Mesenteric fat pad (tissue), 1 donor: ENCODE measurements around the gene MIER2. TPM values are rescaled to one million over a fixed set of nuclear protein-coding genes. Genes with fewer than 3 reads are reported as not detected.

ENCODE experiments used
- DNase-seq: peaks from one replicate; pipeline ENCODE4 v3.0.0-alpha.2; 2020; ENCODE audit warnings: low spot score
- total RNA-seq: library from RNA; stranded (reverse); fragmentation: NEBNext Ultra II Directional; extraction: Animal tissue kit (Norgen Biotek cat#: 25700); gene quantifications from one replicate; pipeline ENCODE4 v1.2.1, GENCODE V29; 2021
- donor health status: DM: yes; HTN: yes; CAD: no.

MIER2 gene
- total RNA-seq, 1 donor from 2014 or later = 53.5 TPM

- peak; percentile 47 for DNase-seq
These were observed 10.1 kb downstream of the MIER2 start for GRCh38 chr19:334296-335071.

GRCh38 chr19:330503-330902 lies 14.1 kb downstream of the MIER2 start:
- DNase-seq = peak; percentile 28

GRCh38 chr19:329876-330275 lies 14.7 kb downstream of the MIER2 start:
- peak; percentile 49 for DNase-seq

GRCh38 chr19:328025-328505 lies 16.5 kb downstream of the MIER2 start:
- no peak for DNase-seq

GRCh38 chr19:327291-328024 lies 17.1 kb downstream of the MIER2 start:
- DNase-seq = peak; percentile 59

GRCh38 chr19:326871-327270 lies 17.7 kb downstream of the MIER2 start:
- peak; percentile 84 for DNase-seq

GRCh38 chr19:325937-326565 lies 18.5 kb downstream of the MIER2 start:
- peak; percentile 71 for DNase-seq

- no peak for DNase-seq
These were observed 19.2 kb downstream of the MIER2 start for GRCh38 chr19:325173-325936.

GRCh38 chr19:324716-325115 lies 19.9 kb downstream of the MIER2 start:
- no peak for DNase-seq

GRCh38 chr19:322616-323015 lies 22.0 kb downstream of the MIER2 start:
- no peak for DNase-seq

- no peak for DNase-seq
These were observed 26.2 kb downstream of the MIER2 start for GRCh38 chr19:318509-318774.

GRCh38 chr19:317710-318508 lies 26.7 kb downstream of the MIER2 start:
- no peak for DNase-seq

GRCh38 chr19:315811-316210 lies 28.8 kb downstream of the MIER2 start:
- DNase-seq = no peak

GRCh38 chr19:313988-314815 lies 30.4 kb downstream of the MIER2 start:
- peak; percentile 57 for DNase-seq

GRCh38 chr19:313169-313987 lies 31.2 kb downstream of the MIER2 start:
- no peak for DNase-seq

GRCh38 chr19:311813-312261 lies 32.8 kb downstream of the MIER2 start:
- DNase-seq = no peak

GRCh38 chr19:310781-311496 lies 33.7 kb downstream of the MIER2 start:
- DNase-seq = no peak

GRCh38 chr19:310141-310651 lies 34.4 kb downstream of the MIER2 start:
- no peak for DNase-seq
